ENCODE results near the gene UTRN.
A peak's percentile ranks its signal among the peaks of the same experiment; 100 is the strongest.

Gene UTRN

GRCh38 chr6:144284783-144285547, at the start of gene UTRN:
TSS of gene UTRN (plus strand) at chr6:144285335. CDS start at chr6:144291829, 6,494 bp downstream.
- DNase-seq: peak in 2 of 4 experiments; percentile 11 to 24

GRCh38 chr6:144244688-144245087, 40.4 kb upstream of the UTRN start:
- no peak for DNase-seq

GRCh38 chr6:144246988-144247387, 38.1 kb upstream of the UTRN start:
- no peak for DNase-seq

- no peak for DNase-seq
Observed at GRCh38 chr6:144248003-144248402, 37.1 kb upstream of the UTRN start.

- no peak for DNase-seq
Observed at GRCh38 chr6:144248476-144249301, 36.4 kb upstream of the UTRN start.

- no peak for DNase-seq
Observed at GRCh38 chr6:144250276-144250675, 34.9 kb upstream of the UTRN start.

DNA sequence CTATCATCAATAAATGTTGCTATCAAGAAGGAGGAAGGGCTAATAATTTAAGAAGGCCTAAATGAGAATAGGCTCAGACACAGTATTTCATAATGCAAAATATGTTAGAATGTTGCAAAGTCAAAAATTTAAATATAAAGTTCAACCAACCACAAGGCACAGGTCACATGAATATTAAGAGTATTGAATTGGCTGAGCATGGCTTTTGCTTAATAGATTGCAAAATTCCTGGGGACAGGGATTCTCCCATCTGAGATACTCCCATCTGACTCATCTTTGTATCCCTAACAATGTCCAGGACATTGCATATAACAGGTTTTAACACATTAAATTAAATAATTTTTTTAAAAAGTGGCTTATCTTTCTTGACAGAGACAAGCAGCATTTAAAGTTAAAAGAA, 32.9 kb upstream of the UTRN start:
- no peak for DNase-seq

DNA sequence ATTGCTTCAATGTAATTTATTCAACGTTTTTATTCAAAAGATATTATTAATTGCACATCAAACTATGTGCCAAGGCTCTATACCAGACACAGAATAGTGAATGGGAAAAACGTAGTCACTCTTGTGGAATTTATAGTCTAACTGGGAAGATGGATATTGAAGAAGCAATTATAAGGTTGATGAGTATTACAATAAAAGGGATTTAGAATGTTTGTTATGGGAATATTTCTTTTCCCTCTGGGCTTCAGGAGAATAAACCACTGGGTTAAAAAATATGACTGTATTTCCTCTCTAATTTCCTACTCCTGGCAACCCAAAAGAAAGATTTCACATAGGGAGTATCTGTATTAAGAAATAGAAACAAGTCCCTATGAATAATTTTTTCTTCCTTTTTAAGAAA, 25.1 kb upstream of the UTRN start:
- no peak for DNase-seq

DNA sequence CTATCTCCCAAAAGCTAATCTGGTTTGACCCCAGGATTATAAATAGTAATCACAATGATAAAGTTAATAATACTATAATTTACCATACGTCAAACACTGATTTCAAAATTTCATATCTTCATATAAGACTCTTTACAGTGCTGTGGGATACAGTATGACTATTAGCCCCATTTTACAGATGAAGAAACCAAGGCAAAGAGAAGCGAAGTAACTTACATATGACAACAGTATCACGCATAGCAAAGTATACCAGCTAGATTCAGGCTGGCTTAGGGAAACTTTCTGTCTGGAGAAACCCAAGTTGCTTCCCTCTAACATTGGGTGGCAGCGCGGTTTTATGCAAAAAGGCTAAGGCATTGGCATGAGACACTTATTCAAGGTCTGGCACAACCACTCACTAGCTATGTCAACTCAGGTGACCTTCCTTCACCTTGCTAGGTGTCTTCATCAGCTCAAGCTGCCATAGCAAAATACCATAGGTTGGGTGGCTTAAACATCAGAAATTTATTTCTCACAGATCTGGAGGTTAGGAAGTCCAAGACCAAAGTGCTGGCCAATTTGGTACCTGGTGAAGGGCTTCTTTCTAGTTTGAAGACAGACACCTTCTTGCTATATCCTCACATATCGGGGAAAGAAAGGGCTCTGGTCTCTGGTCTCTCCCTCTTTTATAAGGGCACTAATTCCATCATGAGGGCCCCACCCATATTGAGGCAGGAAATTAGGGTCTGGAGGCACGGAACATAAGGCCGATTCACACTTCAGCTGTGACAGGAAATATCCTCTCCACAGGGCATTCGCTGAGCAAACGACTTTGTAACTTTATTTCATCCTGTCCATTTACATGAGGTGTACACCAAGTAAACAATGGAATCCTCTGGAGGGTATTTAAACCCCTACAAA, 22.4 kb upstream of the UTRN start:
- peak in 1 of 4 experiments; percentile 18 for DNase-seq

DNA sequence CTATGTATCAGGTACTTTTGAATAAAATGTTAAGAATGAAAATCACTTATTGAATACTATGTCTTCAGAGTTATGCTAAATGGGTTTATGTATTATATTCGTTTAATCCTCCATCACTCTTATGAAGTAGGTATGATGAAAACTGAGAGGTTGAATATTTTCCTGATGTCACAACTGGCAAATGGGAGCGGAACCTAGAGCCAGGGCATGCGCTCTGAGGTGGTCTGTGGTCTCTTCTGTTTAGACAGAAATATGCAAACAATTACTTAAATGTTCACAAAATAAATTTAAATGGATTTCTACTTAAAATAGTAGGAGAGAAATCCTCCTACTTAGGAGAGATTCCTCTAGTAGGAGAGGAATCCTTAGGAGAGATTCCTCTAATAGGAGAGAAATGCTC, 21.3 kb upstream of the UTRN start:
- no peak for DNase-seq

DNA sequence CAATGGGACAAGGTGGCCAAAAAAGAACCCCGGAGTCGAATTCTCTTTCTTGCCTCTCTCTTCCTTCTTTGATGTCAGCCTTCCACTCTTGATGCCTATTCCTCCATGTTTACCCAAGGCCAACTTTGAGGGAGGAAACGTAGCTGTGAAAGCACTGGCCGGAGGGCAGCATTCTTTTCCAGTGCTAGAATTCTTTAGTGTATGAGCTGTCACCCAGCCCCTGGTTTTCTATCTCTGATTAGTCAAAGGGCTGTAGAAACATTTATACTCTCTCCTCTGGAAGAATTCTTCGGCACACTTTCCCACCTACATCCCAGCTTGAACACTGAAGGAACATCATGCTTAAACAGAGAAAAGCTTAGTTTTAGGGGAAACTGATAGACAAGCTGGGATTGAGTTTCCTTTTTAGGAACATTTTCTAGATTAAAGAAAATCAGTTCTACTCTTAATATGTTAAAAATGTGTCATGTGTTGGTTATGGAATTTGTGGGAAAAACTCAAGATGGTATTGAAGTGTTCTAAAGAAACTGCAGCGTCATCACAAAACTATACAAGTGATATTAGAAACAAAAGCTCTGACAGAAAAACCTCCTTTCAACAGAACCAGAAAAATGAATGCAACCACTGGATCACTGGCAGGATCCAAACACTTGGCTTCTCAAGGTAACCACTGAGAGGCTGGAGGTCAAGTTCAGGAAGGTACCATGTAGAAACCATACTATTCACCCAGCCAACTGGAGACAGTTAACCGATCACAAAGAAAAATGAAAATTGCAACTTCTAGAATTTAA, 20.7 kb upstream of the UTRN start:
- no peak for DNase-seq

GRCh38 chr6:144265061-144265357, 20.1 kb upstream of the UTRN start:
- DNase-seq: no peak

DNA sequence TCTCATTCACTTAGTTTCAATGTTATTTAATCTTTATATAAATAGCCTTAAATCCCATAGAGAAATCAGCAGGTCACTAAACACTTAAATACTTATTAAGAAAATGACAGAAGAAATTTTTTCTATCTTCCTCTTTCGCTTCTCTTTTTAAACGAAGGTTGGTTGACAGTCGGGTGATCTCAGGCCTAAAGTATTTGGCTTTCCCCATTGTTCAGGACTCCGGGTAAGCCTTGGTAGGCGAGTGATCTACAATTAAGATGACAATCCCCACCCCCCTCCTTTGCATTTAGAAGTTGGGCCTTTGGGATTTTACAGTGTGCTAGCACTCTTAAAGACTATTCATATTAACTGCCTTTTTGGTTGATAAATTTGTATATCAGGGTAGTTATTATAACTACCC, 19.7 kb upstream of the UTRN start:
- DNase-seq: no peak

GRCh38 chr6:144266091-144266649, 19.0 kb upstream of the UTRN start:
- DNase-seq: no peak

DNA sequence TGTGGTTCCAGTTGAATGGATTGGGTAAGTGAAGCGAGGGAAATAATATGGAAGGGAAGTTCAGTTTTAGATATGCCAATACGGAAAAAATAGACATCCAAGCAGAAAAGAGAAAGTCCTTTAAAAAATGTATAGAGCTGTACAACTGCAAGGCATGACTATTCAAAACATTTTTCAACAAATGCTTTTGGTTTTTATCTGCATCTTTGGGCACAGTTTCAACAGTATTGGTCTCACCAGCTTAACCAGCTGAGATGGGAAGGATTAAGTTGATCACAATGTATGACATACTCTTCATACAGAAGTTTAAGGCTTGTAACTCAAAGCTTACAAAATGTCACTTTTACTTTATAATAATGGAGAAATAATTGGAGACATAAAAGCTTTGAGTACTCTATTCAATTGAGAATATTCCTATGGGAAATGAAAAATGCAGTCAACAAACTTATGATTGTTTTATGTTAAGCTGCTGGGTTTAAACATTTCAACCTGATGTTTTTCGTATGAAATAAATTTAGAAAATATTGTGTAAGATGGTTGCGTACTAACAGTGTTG, 16.3 kb upstream of the UTRN start:
- no peak for DNase-seq

DNA sequence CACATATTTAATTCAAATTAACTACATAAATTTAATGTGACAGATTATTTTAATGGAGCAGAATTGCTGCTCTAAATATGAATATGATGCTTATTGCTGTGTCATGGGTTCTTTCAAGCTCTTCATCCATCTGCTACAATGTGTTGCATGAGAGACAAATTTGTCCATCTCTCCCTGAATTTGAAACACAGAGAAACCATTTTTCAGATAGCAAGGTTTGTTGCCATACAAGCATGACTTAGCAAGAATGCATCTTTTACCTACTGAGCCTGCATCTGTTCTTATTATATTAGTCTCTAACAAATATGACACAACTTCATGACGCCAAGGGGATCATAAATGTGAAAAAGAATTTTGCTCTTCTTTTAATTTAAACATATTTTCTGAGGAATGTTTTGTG, 8.0 kb upstream of the UTRN start:
- DNase-seq: no peak

DNA sequence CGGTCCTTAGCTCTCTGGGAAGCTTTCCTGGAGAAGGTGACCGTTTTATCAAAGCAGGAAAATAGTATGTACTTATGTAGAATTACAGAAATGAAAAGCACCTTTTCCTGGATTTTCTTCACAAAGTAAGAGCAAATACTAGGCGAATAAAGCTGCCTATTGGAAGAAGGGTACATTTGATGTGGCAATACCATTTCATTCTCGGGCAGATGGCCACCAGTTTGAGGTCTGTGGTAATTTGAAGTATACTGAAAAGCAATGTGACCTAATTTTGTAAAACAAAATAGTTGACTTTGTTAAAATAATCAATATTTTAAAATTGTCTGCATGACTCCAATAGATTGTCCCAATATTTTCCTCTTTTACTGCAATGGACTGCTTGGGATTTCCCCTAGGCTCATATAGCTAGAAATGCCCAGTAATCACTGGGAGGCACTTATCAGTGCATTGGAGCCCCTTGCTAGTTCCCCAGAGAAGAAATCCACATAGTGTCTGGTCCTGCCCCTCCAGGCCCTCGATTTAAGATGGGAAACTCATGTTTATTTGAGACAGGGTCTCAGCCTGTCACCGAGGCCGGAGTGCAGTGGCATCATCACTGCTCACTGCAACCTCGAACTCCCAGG, 7.4 kb upstream of the UTRN start:
- no peak for DNase-seq

DNA sequence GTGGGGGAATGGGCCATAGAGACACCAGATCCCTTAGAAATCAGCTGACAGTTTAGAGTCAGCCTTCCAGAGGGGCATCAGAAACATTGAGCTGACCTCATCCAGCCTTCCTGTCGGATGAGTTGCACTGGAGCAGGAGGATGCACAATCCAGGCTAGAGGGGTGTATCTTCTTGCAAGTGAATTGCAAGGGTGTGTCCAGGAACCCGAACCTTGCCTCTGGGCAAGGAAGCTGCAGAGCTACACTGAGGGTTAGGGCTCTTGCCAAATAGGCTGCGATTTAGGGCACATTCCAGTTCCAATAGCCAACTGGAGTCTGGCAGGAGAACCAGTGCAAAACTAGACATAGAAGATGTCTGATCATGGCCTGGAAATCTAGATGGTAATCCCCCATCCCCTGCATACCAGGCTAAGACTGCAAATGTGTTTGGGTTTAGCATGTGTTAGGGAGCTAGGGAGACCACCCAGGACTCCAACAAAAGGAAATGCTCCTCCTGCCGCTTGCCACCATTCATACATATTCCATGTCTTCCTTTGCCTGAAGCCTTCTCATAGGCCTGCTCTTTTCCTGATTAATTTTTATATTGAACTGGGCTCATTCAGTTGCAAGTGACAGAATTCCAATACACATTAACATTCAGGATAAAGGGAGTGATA, 6.3 kb upstream of the UTRN start:
- no peak for DNase-seq

GRCh38 chr6:144279484-144280150, 5.5 kb upstream of the UTRN start:
- DNase-seq: no peak
